Measurements from ENCODE around the gene BCL11B. TPM values are rescaled to one million over a fixed set of nuclear protein-coding genes. Genes with fewer than 3 reads are reported as not detected.

The BCL11B gene
- total and polyA plus RNA-seq, 12 donors = 0.03 to 1.9 (median 0.11) TPM; not detected in 2

DNA sequence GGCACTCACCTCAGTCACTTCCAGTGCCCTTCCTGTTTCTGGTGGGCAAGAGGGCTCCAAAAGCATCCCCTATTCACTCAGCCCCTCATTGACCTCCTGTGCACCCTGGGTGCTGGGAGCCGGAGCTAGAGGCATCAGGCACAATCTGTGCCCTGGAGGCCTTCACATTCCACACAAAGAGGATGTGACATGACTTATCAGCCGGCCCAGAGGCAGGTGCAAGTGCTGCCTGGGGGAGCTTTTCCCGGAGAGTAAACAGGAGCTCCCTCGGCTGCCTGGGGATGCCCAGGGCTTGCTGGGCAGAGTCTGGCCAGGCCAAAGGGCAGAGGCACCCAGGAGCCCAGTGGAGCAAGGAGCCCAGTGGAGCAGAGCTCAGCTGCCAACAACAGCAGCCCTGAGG is 64.5 kb downstream of the BCL11B start:
- WGBS, 2 donors = 42 to 51% methylated on average over 4 of the region's 4 CpGs
- TF ChIP-seq, protein P1, sequence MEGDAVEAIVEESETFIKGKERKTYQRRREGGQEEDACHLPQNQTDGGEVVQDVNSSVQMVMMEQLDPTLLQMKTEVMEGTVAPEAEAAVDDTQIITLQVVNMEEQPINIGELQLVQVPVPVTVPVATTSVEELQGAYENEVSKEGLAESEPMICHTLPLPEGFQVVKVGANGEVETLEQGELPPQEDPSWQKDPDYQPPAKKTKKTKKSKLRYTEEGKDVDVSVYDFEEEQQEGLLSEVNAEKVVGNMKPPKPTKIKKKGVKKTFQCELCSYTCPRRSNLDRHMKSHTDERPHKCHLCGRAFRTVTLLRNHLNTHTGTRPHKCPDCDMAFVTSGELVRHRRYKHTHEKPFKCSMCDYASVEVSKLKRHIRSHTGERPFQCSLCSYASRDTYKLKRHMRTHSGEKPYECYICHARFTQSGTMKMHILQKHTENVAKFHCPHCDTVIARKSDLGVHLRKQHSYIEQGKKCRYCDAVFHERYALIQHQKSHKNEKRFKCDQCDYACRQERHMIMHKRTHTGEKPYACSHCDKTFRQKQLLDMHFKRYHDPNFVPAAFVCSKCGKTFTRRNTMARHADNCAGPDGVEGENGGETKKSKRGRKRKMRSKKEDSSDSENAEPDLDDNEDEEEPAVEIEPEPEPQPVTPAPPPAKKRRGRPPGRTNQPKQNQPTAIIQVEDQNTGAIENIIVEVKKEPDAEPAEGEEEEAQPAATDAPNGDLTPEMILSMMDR (IDR thresholded peaks at IDR 0.05) = no peak

DNA sequence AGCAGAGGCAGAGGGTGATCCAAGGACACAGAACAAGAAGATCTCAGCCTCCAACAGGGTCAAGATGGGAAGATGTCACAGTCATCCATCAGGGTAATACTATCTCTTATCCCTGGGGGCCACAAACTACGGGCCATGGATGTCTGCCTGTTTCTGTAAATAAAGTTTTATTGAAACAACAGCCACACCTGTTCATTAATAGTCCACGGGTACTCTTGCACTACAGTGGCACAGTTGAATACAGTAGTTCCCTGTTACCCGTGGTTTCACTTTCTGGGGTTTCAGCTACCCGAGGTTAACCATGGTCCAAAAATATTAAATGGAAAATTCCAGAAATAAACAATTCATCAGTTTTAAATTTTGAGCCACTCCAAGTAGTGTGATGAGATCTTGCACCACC is 65.9 kb downstream of the BCL11B start:
- 90 to 93% methylated on average over 4 of the region's 4 CpGs for WGBS, 2 donors

More for the DNA sequence above, 64.5 kb downstream of the BCL11B start:
- DNase-seq (no peak), ATAC-seq (no peak)
- no peak overlapping the region for H3K4me3 ChIP-seq
- no peaks in the 10 kb centered on the region for H3K4me1 ChIP-seq
- H3K27me3 ChIP-seq = peaks cover 0 to 43% (median under 1%) of the 10 kb centered on the region in 7 donors
- H3K36me3 ChIP-seq = no peaks in the 10 kb centered on the region
- no peaks in the 10 kb centered on the region for H3K9me3 ChIP-seq
- no peak overlapping the region for H3K27ac ChIP-seq
- intact Hi-C loops (cut with DNase I) = no loop called here

DNA sequence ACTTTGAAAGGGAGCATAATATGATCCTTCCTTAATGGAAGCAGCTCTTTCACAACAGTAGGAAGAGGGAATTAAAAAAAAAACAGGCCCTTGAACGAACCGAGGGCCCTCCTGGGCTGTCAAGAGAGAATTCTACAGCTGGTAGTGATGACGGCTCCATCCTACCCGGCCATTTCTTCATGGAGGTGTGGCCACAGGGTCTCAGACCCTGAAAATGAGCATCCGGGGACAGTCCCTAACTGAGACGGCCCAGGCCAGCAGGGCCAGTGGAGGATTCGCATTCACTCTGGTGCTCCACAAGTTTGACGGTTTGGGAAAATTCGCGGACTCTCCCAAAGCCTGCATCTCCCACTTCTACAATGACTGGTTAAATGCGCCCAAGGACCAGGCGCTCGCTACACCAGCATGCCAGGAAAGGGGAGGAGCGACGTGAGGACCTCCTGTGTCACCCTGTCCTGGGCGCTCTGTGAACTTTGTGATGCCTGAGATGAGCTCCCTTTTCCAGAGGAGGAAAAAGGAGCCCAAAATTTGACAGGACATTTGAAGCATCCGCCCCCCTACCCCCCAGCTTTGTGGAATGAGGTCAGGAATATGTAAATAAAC is 66.8 kb downstream of the BCL11B start:
- no peaks in the 10 kb centered on the region for H3K36me3 ChIP-seq
- H3K27me3 ChIP-seq = peaks cover 0 to 32% (median 3%) of the 10 kb centered on the region in 7 donors
- no peak for ATAC-seq
- TF ChIP-seq, protein P1 (IDR thresholded peaks at IDR 0.05) = no peak
- 82% methylated on average over 17 of the region's 17 CpGs for WGBS, 2 donors
- no peaks in the 10 kb centered on the region for H3K9me3 ChIP-seq
- intact Hi-C loops (cut with DNase I) = no loop called here
- H3K27ac ChIP-seq = no peak overlapping the region
- H3K4me1 ChIP-seq = peaks cover 0 to 4% (median 0%) of the 10 kb centered on the region in 9 donors
- H3K4me3 ChIP-seq = no peak overlapping the region
- DNase-seq = no peak

More for the DNA sequence above, 65.9 kb downstream of the BCL11B start:
- intact Hi-C loops (cut with DNase I) = no loop called here
- no peak overlapping the region for H3K4me3 ChIP-seq
- no peaks in the 10 kb centered on the region for H3K9me3 ChIP-seq
- no peaks in the 10 kb centered on the region for H3K4me1 ChIP-seq
- TF ChIP-seq, protein P1 (IDR thresholded peaks at IDR 0.05) = no peak
- ATAC-seq (no peak), DNase-seq (no peak)
- H3K27ac ChIP-seq = no peak overlapping the region
- H3K36me3 ChIP-seq = no peaks in the 10 kb centered on the region
- peaks cover 0 to 35% (median 0%) of the 10 kb centered on the region in 7 donors for H3K27me3 ChIP-seq

DNA sequence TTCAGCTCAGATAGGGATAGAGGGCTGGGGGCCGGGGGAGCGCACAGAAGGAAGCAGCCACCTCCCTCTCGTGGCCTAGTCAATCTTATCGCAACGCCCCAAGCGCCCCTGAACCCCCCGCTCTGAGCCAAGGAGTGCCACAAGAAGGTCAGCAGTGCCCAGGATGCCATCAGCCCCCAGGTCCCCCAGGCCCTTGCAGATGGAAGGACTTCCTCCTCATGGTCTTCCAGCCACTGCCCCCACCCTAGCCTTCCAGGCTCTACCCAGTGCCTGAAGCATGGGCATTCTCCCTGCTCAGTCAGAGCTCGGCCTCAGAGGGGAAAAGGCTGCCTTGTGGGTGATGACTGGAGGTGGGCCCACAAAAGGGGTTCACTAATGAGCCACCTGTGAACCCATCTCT is 68.2 kb downstream of the BCL11B start:
- no peak overlapping the region for H3K27ac ChIP-seq
- 89 to 95% methylated on average over 8 of the region's 8 CpGs for WGBS, 2 donors
- H3K4me1 ChIP-seq = peaks cover 0 to 7% (median 0%) of the 10 kb centered on the region in 9 donors
- DNase-seq = no peak
- H3K9me3 ChIP-seq = no peaks in the 10 kb centered on the region
- TF ChIP-seq, protein P1 (IDR thresholded peaks at IDR 0.05) = no peak
- intact Hi-C loops (cut with DNase I) = no loop called here
- no peaks in the 10 kb centered on the region for H3K36me3 ChIP-seq
- H3K4me3 ChIP-seq = no peak overlapping the region
- ATAC-seq = no peak
- peaks cover 0 to 31% (median 6%) of the 10 kb centered on the region in 7 donors for H3K27me3 ChIP-seq

All from heart right ventricle (tissue), 16 donors.